Ovary (tissue), 3 donors: Measurements from ENCODE around the gene FRY.

Source experiments
- EP300 ChIP-seq: sonication (generic); formaldehyde crosslinking; IDR thresholded peaks from one replicate; pipeline ENCODE4 v1.6.1; 2017; ENCODE audit warnings: antibody characterized with exemption
- POLR2A ChIP-seq: fragments of 450-650 bp; IDR thresholded peaks from one replicate; pipeline ENCODE4 v1.6.1; 2017; ENCODE audit warnings: antibody characterized with exemption, mild to moderate bottlenecking, moderate library complexity
- TF ChIP-seq, protein P1 (sequence below), 3 donors: fragments of 450-650 bp in 2 of 3; fragments of 200-600 bp in 1 of 3; IDR thresholded peaks; one replicate each; pipeline versions ENCODE4 v1.5.1 to v1.8.0; 2016 to 2022; ENCODE audit warnings: antibody characterized with exemption in 3 of 3, mild to moderate bottlenecking in 1 of 3
- donor health status: DM: no; HTN: no; CAD: no.

DNA sequence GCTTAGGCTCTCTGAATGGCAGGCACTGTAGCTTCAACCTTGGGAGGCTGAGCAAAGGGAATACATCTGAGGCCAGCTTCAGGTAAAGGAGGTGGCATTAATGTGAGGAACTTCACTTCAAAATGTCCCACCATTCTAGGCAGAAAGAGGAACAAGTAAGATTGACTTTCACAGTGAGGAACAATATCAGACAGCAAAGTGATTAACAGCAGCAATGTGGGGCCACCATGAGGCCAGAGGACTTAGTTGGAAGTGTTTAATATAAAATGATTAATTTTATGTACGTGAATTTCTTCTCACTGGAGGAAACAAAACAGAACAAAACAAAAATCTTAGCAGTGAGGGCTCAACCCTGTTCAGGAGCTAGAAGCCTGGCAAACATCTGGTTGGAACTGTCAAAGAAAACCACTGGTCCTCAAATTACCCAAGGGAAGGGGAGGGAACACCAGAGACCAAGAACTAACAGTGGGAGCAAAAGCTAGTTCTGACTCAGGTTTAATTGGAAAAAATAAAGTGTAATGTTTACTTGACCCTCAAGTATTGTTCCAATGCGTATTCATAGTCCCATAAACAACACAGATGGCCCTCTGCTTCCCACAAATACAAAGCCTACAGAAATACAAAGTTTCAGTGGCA lies 43.9 kb upstream of the FRY start:
- TF ChIP-seq EP300 (no peak), POLR2A (no peak)
- TF ChIP-seq, protein P1, sequence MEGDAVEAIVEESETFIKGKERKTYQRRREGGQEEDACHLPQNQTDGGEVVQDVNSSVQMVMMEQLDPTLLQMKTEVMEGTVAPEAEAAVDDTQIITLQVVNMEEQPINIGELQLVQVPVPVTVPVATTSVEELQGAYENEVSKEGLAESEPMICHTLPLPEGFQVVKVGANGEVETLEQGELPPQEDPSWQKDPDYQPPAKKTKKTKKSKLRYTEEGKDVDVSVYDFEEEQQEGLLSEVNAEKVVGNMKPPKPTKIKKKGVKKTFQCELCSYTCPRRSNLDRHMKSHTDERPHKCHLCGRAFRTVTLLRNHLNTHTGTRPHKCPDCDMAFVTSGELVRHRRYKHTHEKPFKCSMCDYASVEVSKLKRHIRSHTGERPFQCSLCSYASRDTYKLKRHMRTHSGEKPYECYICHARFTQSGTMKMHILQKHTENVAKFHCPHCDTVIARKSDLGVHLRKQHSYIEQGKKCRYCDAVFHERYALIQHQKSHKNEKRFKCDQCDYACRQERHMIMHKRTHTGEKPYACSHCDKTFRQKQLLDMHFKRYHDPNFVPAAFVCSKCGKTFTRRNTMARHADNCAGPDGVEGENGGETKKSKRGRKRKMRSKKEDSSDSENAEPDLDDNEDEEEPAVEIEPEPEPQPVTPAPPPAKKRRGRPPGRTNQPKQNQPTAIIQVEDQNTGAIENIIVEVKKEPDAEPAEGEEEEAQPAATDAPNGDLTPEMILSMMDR (IDR thresholded peaks at IDR 0.05) = no peak
